HG02870 (cell line): ENCODE data around the gene CCDC3.

Experiments
- ATAC-seq: cut with Tn5 transposase; IDR thresholded peaks from one replicate; pipeline ENCODE4 v1.9.1; 2021; ENCODE audit warnings: mild to moderate bottlenecking, moderate library complexity; ENCODE audit not compliant: unreplicated experiment

Gene CCDC3

DNA sequence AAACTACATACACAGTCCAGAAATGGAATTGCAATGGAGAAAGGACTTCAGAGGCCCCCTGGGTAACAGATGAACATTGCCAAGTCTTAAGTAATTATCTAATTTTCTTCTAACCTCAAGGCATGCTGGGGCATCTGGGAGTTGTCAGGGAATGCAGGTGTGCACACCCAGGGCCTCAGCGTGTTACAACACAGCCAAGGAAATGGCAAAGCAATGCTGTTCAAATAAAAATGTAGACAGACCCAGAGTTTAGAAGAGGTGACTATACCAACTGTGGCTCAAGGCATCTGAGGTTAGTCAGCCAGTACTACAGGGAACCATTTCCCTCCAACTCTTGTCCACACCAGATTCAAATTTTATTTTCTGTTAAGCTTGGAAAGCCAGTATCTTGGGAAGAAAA, 73.6 kb downstream of the CCDC3 start:
- no peak for ATAC-seq

DNA sequence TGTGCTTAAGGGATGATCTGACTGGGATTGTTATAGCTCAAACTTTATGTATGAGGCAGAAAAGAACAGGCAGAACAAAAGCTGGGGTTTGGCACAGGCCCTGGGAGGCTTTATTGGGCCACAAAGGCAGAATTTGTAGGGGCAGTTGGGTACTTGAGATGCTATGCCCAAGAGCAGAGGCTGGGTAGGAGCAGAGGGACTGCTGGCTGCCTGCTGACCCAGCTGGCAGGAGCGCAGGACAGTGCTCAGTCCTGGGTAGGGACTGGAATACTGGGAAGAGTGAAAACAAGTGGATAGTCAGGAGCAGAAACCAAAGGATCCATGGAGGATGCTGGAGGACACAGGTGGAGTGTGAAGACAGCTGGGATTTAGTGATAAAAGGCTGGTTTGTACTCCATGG, 75.7 kb downstream of the CCDC3 start:
- no peak for ATAC-seq

DNA sequence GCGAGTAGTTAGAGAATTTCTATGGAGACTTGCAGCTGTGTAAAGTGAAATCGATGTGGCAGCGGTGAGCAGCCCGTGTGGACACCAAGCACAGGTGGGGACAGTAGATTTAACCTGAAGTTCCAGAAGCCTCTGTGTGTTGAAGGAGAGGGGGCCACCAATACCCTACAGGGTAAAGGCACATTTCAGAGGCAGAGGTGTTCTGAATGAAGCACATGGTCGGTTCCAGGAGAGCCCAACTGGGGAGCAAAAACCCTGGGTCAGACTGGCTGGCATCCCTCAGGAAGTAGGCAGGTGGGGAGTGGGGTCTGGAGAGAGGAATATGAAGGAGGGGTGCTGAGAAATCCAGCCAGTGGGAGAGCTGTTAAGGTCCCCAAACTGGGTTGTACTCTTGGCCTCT, 76.6 kb downstream of the CCDC3 start:
- ATAC-seq, result no peak

DNA sequence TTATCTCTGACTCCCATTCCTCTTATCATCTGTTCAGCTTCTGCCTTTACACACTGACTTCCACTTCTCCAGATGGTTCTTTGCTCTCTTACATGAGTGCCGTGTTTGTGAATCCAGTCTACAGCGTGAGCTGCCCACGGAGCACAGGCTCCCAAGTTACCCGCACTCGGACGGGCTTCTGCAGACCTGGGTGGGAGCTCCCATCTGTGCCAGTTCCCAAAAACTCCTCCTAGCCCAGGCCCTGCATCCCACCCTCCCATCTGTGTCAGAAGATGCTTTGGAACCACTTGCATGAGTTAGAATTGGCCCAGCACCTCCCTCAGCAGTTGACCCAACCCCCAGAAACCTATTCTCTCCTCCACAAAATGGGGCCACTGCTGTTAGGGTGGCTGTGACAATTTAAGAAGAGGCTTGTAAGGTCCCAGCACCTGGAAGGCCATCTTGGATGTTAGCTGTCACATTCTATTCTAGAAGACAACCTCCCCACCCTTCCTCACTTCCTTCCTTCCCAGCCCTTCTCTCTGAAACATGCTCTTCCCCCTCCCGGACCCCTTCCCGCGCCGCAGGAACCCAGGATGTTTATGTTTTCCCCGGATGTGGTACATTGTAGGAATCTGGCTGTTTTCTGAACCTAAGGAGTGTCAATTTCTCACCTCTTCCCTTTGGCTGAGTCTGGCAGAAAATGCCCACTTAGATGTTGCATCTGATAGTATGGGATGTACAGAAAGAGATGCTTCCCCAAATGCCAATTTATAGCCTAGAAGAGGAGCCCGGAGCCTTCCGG, 79.2 kb downstream of the CCDC3 start:
- ATAC-seq, result no peak

DNA sequence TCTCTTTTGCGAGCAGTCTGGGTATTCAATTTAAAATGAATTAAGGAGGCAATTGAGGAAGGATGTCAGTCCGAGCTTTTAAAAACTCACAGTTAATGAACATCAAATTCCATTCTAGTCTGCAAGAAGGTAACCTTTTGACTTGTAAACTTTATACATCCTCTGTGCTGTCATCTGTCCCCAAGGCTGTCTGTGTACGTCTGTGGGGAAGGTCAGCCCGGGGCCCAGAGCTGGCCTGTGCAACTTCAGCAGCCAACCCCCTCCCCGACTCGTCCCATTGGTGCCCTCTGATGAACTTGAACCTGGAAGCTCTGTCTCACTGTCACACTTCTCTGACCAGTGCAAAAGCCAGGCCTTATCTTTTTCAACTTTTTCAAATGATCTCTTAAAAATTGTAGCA, 80.3 kb downstream of the CCDC3 start:
- ATAC-seq, result no peak

DNA sequence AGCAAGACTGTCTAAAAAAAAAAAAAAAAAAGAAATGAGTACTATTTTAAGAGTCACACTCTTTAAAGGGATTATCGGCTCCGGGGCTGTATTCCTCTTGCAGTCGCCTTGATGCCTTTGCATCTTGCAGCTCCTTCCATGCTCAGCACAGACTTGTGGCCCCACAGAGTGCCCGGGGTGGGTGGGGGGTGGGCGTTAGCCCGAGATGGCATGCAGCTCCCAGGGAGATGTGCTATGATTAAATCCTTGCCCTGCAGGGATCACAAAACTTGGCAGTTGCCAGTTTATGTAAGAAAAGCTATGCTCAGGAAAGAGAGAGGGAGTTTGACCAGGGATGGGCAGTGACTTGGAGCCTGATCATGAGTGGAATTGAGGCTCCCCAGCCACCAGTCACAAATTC, 81.9 kb downstream of the CCDC3 start:
- no peak for ATAC-seq

DNA sequence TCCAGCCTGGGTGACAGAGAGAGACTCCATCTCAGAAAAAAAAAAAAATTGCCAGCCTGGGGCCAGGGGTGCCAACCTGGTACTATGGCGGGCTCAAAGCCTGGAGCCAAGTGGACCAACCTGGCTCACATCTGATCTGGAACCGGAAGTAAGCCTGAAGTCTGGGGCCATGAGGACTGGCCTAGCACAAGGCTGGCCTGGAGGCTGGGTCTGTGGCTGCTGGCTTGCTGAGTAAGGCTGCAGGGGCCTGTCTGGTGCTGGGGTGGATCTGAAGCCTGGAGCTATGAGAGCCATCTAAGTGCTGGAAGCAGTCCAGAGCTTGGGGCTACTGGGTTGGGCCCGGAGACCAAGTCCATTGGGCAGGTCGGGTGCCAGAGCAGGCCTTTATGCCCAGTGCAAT, 84.9 kb downstream of the CCDC3 start:
- ATAC-seq, result no peak

DNA sequence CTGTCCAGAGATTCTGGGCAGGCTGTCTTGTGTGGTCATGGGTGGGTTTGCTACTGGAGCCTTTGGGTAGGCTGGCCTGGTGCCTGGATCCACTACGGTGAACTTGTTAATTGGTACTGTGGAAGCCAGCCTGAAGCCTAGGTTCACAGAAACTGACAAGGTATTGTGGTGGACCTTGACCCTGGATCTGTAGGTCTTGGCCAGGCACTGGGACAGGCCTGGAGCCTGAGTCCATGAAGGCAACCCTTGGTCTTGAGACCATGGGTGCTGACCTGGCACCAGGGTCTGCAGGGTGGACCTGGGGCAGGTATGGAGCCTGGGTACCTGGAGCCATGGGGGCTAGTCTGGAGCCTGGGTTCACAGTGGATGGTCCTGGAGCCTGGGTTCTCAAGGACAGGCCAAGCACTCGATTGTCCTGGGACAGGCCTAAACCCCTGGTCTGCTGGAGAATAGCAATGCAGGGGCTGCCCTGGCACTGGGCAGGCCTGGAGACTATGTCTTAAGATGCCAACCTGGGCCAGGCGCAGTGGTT, 85.8 kb downstream of the CCDC3 start:
- ATAC-seq, result no peak

DNA sequence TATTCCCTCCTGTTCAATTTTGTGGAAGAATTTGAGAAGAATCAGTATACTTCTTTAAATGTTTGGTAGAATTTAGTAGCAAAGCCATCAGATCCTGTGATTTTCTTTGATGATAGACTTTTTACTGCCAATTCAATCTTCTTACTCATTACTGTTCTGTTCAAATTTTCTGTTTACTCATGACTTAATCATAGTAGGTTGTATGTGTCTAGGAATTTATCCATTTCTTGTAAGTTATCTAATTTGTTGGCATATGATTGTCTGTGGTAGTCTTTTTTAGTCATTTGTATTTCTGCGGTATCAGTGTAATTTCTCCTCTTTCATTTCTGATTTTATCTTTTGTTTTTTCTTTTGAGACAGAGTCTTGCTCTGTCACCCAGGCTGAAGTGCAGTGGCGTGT, 87.4 kb downstream of the CCDC3 start:
- no peak for ATAC-seq

DNA sequence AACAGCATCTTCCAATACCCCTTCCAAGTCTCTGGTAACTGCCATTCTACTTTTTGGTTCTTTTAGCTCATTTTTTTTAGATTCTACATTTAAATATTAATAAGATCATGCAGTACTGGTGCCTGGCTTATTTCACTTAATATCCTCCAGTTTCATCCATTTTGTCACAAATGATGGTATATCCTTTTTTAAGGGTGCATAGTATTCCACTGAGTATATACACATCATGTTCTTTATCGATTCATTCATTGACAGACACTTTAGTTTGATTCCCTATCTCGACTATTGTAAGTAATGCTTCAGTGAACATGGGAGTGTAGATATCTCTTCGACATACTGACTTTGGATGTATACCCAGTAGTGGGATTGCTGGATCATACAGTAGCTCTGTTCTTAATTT, 89.7 kb downstream of the CCDC3 start:
- no peak for ATAC-seq

DNA sequence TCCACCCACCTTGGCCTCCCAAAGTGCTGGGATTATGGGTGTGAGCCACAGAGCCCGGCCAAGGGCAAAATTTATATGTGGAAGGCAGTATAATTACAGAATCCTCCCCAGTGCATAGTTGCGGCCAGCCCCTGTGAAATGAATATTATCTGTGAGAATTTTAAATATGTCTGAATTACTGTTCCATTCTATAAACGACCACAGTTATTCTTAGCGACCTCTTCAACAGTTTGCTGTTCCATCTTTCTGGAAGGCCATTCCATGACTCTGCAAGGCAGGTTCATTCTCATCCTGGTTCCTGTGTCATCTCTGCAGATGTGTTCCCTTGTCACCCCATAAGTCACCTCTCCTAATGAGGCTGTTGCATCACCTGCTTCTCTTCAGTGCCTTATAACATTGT, 90.7 kb downstream of the CCDC3 start:
- ATAC-seq, result no peak

DNA sequence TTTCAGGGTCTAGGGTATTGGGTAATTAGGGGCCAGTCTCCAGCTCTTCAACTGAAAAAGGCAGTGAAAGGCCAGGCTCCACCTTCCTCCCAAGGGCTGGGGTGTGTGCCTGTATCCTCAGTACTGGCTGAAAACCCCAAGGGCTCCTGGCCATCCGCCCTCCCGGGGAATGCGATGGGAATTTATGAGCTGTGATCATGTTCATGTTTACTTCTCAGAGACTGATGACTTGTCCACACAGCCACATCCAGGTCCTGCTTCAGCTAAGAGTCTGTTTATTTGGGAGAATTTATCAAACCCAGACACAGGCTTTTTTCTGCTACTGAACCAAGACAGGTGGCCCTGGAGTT, 91.7 kb downstream of the CCDC3 start:
- ATAC-seq, result no peak

DNA sequence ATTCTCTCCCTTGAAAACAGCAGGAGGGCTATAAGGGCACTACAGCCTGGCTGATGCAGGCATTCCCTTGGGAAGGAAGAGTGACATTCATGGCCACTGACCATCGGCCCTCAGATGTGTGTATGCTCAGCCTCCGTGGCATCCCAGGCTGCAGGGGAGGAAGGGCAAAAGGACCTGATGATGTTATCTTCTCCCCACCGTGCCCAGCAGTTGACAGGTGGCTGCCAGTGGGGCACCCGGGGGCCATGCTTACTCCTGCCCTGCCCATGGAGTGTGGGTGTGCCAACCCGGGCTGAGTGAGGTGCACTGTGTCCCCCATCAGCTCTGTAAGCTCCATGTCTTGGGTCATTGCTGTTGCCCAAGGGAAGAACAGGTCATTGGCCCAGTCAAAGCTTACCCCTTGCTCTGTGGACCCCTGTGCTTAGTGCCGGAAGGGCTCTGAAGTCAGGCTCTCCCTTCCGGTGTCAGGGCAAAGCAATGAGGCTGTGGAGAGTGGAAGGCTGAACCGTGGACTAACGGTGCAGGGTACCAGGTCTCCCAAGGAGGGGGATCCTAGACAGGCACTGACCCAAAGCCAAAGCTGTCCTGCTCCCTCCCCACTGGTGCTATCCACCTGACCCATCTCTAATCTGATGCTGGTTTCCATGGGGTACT, 92.2 kb downstream of the CCDC3 start:
- ATAC-seq, result no peak

DNA sequence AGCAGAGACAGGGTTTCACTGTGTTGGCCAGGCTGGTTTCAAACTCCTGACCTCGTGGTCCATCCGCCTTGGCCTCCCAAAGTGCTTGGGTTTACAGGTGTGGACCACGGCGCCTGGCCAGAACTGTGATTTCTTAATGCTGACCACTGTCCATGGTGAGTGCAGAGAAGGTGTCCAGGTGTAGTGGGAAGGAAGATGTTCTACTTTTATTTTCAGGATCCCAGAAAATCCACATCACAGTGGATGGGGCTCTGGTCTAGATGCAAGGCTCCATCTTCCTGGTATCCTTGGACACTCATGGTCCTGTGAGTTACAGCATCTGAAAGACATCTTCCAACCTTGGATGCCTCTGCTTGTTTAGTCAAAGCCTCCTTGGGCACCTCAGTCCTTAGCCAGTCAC, 92.7 kb downstream of the CCDC3 start:
- no peak for ATAC-seq

DNA sequence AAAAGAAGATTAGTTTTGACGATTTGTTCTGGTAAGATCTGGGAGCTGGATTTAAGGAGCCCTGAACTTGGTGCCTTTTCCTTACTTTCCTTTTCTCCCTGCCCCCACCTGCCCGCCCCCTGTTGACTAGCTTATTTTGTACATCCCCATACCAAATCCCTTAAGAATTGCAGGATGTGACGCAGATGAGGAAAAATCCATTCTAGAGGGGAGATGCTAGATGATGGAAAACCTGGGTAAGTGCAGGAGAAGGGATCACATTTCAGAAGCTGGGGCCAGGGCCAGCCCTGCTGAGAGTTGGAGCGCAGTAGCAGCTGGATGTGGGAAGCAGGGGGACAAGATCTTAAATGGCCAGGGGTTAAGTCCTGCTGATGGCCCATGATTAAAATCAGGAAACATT, 93.9 kb downstream of the CCDC3 start:
- no peak for ATAC-seq

DNA sequence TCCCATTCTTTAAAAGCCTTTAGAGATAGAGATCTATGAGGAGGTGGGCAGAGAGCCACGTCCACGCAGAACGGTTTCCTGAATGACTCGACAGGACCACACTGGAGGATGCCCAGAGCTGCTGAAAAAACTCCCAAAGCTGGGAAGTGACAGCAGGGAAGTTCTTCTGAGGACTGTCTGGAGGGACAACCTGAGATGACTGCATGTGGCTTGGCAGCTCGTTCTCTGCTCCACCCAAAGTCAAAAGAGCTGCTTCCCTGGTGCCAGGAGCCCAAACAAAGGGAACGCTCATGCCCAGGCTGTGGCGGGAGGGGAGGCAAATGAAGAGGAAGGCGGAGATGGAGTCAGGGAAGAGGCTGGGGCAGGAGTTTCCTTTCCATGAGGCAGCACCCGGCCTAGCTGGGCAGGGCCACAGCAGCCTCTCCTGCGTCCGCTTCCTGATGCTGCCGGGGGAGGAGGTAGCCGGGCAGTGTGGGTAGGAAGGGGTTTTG, 95.4 kb downstream of the CCDC3 start:
- no peak for ATAC-seq

DNA sequence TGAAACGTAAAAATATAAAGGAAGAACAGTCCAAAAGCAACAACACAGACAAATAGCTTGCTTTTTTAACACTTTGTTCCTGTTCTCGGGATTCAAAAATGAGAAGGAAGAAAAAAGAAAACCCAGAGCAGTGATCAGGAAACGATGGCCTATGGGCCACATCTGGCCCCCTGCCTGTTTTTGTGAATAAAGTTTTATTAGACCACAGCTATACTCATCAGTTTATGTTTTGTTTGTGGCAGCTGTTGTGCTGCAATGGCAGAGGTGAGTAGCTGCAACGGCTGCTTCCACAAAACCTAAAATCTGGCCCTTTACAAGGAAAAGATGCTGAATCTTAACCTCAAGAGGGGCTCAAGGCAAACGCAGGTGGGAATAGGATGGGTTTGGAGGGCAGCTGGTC, 96.4 kb downstream of the CCDC3 start:
- no peak for ATAC-seq

DNA sequence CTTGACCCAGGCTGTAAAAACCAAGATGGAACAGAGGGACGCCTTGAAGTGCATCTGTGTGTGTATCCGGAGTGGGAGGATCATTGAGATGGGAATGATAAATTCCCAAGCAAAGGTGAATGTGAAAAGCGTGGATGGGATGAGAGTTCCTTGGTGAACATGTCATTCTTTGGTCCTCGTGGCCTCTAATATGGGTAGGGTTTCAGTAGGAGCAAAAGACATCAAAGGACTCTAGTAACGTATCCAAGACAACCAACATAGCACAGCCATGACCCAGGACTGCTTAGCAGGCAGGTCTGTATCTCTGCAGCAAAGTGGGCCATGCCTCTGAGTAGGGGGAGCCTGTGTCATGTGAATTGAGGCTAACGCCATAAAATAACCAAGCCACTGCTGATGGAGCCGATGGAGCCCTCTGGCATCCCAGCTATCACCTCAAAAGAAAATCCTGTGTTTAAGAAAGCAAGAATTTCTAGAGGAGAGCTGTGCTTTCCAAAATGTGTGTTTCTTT, 98.6 kb downstream of the CCDC3 start:
- no peak for ATAC-seq

DNA sequence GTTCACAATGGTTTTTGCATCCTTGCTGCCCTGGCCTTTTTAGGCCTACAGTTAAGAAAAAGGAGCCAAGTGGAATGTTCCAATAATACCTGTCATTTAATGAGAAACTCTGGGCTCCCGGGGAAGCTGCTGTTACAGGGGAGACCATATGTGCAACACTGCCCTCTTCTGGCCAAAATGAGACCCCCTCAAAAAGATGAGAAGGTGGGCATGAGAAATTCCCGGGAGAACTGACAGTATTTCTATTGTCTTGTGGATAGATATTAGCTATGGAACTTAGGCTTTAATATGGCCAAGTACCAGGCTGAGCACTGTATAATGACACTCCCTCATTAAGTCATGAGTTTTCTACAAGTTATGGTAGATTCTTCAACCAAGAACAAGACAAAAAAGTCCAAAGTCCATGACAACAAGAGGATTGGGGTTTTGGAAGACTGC, 99.4 kb downstream of the CCDC3 start:
- ATAC-seq, result no peak

DNA sequence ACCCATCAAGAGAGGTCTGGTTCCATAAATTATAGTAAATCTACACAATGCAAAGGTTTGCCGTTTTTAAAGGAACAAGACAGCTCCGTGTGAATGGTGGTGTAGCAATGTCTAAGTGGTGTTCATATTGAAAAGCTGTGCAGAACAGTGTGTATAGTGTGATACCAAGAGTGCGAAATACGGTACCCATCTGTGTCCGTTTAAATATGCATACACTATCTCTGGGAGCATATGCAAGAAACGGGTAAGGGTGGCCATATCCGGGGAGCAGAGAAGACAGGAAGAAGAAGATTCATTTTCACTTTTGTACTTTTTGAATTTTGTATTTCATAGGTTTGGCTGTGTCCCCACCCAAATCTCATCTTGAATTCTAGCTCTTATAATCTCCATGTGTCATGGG, 102.0 kb downstream of the CCDC3 start:
- no peak for ATAC-seq

DNA sequence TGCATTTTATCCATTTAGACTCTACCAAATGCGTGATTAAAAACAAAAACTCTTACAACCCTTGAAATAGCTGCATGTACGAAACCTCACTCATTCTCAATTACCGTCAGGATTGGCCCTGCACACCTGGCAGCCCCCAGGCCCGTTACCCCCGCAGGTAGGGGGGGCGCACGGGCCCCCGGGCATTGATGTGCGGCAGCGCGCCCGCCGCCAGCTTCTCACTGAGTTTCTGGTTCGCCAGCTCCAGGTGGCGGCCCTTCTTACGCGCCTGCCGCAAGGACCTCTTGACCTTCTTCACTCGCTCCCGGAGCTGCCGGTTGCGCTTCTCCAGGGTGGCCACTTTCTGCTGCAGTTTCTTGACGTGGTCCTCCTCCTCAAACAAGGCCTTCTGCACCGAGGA, 103.2 kb downstream of the CCDC3 start:
- ATAC-seq, result no peak

DNA sequence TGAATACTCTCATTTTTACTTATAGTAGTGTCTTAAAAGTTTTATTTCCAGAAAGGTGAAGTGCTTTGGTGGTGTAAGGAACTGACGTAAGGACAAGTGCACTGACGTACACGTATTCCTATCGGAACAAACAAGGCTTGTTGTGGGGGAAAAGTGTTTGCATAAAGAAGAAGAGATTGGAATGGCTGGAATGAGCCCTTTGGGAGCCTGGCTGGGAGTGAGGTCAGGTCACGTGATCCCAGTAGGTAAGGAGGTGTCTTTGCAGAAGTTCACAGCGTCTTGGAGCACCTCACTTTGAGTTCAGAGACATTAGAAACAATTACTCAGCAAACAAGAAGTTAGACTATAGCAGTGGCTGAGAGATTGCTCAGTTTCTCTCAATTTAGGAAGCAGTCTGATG, 104.2 kb downstream of the CCDC3 start:
- ATAC-seq, result no peak
